PC-9 (cell line): ENCODE data around the gene ALK. TPM values are rescaled to one million over a fixed set of nuclear protein-coding genes. Genes with fewer than 3 reads are reported as not detected.

ENCODE experiments used
- BruUV-seq: library from RNA; stranded (reverse); fragments of 400-500 nt; replicated peaks from 2 replicates; lab custom pipeline; 2021; lab: Mats Ljungman, UMichigan
- CTCF ChIA-PET: fragments of 300-600 bp; sonication (Branson Sonifier 250); formaldehyde crosslinking; loops from one replicate; lab custom pipeline; 2022; ENCODE audit warnings: antibody characterized with exemption; lab: Charles Lee
- POLR2A ChIA-PET: fragments of 300-600 bp; sonication (Branson Sonifier 250); formaldehyde crosslinking; loops from one replicate; lab custom pipeline; 2022; ENCODE audit warnings: antibody characterized with exemption; ENCODE audit not compliant: unreplicated experiment; lab: Charles Lee
- DNase-seq, 2 experiments: peaks; one replicate each; pipeline versions ENCODE4 v3.0.0 to v3.0.0-alpha.2; 2015 to 2022; ENCODE audit warnings: mixed read lengths in 1 of 2
- H2AFZ ChIP-seq: fragments of 200-600 bp; sonication (generic); 2 replicates; pipeline ENCODE4 v1.8.1; 2017; ENCODE audit warnings: antibody characterized with exemption
- H3F3A ChIP-seq: fragments of 200-600 bp; sonication (generic); 2 replicates; pipeline ENCODE4 v1.8.1; 2017; ENCODE audit warnings: antibody characterized with exemption, mild to moderate bottlenecking, low read depth; ENCODE audit not compliant: insufficient read depth
- H3K27ac ChIP-seq: fragments of 200-600 bp; sonication (generic); 2 replicates; pipeline ENCODE4 v1.6.1; 2016; ENCODE audit warnings: mixed run types
- H3K27me3 ChIP-seq: fragments of 200-600 bp; sonication (generic); 2 replicates; pipeline ENCODE4 v1.6.1; 2016; ENCODE audit warnings: low read depth, mixed run types; ENCODE audit not compliant: insufficient read depth
- H3K36me3 ChIP-seq: fragments of 200-600 bp; sonication (generic); 2 replicates; pipeline ENCODE4 v1.6.1; 2016; ENCODE audit warnings: low read depth, mixed run types
- H3K4me1 ChIP-seq: fragments of 200-600 bp; sonication (generic); replicated peaks from 2 replicates; pipeline ENCODE4 v1.6.1; 2016; ENCODE audit warnings: mixed run types; ENCODE audit not compliant: insufficient read depth
- H3K4me2 ChIP-seq: fragments of 200-600 bp; sonication (generic); 2 replicates; pipeline ENCODE4 v1.6.1; 2017; ENCODE audit warnings: mixed run types
- H3K4me3 ChIP-seq: fragments of 200-600 bp; sonication (generic); 2 replicates; pipeline ENCODE4 v1.6.1; 2016; ENCODE audit warnings: mixed run types
- H3K79me2 ChIP-seq: fragments of 200-600 bp; sonication (generic); 2 replicates; pipeline ENCODE4 v1.6.1; 2017; ENCODE audit warnings: low read depth, mixed run types
- H3K9me2 ChIP-seq: fragments of 200-600 bp; sonication (generic); 2 replicates; pipeline ENCODE4 v1.8.1; 2017; ENCODE audit warnings: mild to moderate bottlenecking; ENCODE audit not compliant: insufficient read depth
- H3K9me3 ChIP-seq: fragments of 200-600 bp; sonication (generic); 2 replicates; pipeline ENCODE4 v1.8.1; 2016; ENCODE audit warnings: low read depth; ENCODE audit not compliant: insufficient read depth
- H4K20me1 ChIP-seq: fragments of 200-600 bp; sonication (generic); 2 replicates; pipeline ENCODE4 v1.8.1; 2017; ENCODE audit not compliant: insufficient read depth
- CTCF ChIP-seq: fragments of 200-600 bp; sonication (generic); conservative IDR thresholded peaks from 2 replicates; pipeline ENCODE4 v1.6.1; 2017; ENCODE audit warnings: mixed run types, antibody characterized with exemption, mild to moderate bottlenecking, moderate library complexity
- EZH2 ChIP-seq: fragments of 200-600 bp; sonication (generic); IDR thresholded peaks from 2 replicates; pipeline ENCODE4 v1.8.0; 2017; ENCODE audit warnings: antibody characterized with exemption, low read depth
- intact Hi-C: fragments of 100-400 bp; cut with micrococcal nuclease; formaldehyde crosslinking; loops from one replicate; pipeline ENCODE4 v1.10.0; 2022; ENCODE audit not compliant: unreplicated experiment
- total RNA-seq: library from RNA; stranded (reverse); gene quantifications from 2 replicates; pipeline ENCODE4 v1.2.3, GENCODE V29; 2021

The ALK gene
- total RNA-seq, 1 experiment from 2014 or later = not detected

- H3K4me3 ChIP-seq = no peak overlapping the region
- H4K20me1 ChIP-seq = no peaks in the 10 kb centered on the region
- CTCF ChIA-PET = no interaction called here
- no peaks in the 10 kb centered on the region for H3K9me2 ChIP-seq
- POLR2A ChIA-PET = no interaction called here
- no peak for DNase-seq
- no TSS peak for BruUV-seq
- H3K27me3 ChIP-seq = peaks cover 87% of the 10 kb centered on the region
- H3K9me3 ChIP-seq = no peaks in the 10 kb centered on the region; the same call in 1 of the 2 replicates
- no peaks in the 10 kb centered on the region for H3K4me1 ChIP-seq
- TF ChIP-seq EZH2 (no peak), CTCF (no peak)
- H2AFZ ChIP-seq = no peak overlapping the region
- intact Hi-C loops = no loop called here
- no peaks in the 10 kb centered on the region for H3F3A ChIP-seq
- no peak overlapping the region for H3K4me2 ChIP-seq
- H3K79me2 ChIP-seq = no peaks in the 10 kb centered on the region
- no peak overlapping the region for H3K27ac ChIP-seq
- H3K36me3 ChIP-seq = no peaks in the 10 kb centered on the region
These were observed 304.0 kb downstream of the ALK start for GRCh38 chr2:29617351-29617750.

GRCh38 chr2:29616569-29616968 is 304.8 kb downstream of the ALK start:
- Histone ChIP-seq H3F3A (no peaks in the 10 kb centered on the region), H3K9me2 (no peaks in the 10 kb centered on the region), H3K36me3 (no peaks in the 10 kb centered on the region), H3K4me3 (no peak overlapping the region), H3K27ac (no peak overlapping the region), H3K27me3 (peaks cover 87% of the 10 kb centered on the region), H3K9me3 (no peaks in the 10 kb centered on the region; the same call in 1 of the 2 replicates), H2AFZ (no peak overlapping the region), H4K20me1 (no peaks in the 10 kb centered on the region), H3K4me2 (no peak overlapping the region), H3K4me1 (no peaks in the 10 kb centered on the region), H3K79me2 (no peaks in the 10 kb centered on the region)
- TF ChIP-seq CTCF (no peak), EZH2 (no peak)
- intact Hi-C loops = no loop called here
- ChIA-PET CTCF (no interaction called here), POLR2A (no interaction called here)
- BruUV-seq = no TSS peak
- DNase-seq = no peak

GRCh38 chr2:29615841-29616240 is 305.5 kb downstream of the ALK start:
- H3F3A ChIP-seq = no peaks in the 10 kb centered on the region
- H3K27me3 ChIP-seq = peaks cover 86% of the 10 kb centered on the region
- no peaks in the 10 kb centered on the region for H3K36me3 ChIP-seq
- POLR2A ChIA-PET = no interaction called here
- no peaks in the 10 kb centered on the region for H3K9me2 ChIP-seq
- intact Hi-C loops = no loop called here
- no peak overlapping the region for H3K4me3 ChIP-seq
- DNase-seq = no peak
- no peak overlapping the region for H3K27ac ChIP-seq
- no peaks in the 10 kb centered on the region for H3K9me3 ChIP-seq
- no peaks in the 10 kb centered on the region for H3K4me1 ChIP-seq
- no TSS peak for BruUV-seq
- TF ChIP-seq CTCF (no peak), EZH2 (no peak)
- H3K79me2 ChIP-seq = no peaks in the 10 kb centered on the region
- no peak overlapping the region for H3K4me2 ChIP-seq
- no peak overlapping the region for H2AFZ ChIP-seq
- CTCF ChIA-PET = no interaction called here
- H4K20me1 ChIP-seq = no peaks in the 10 kb centered on the region
